Measurements from ENCODE around the gene LCLAT1.
"Not testable (repeated sequence)": the region's sequence is repeated elsewhere in the genome, so short reads cannot be mapped to it uniquely, and the experiment has no call there.

Gene LCLAT1

DNA sequence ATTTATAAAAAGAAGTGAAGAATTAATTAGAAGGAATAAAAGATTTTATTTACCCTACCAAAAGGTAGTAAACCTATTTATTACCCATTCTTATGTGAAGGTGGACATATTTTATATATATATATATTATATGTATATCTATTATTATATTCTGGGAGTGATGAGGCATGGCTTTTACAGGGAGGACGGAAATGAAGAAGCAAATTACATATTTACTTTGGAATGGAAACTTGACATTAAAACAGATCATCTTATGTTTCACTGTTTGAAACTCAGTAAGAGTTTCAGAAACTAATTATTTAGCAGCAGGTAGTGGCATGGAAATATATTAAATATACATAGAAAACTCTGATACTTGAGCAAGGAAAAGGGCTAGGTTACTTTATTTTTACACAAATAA, 143.4 kb downstream of the LCLAT1 start:
- no peak for DNase-seq (ENCODE audit: low read depth, low spot score)

DNA sequence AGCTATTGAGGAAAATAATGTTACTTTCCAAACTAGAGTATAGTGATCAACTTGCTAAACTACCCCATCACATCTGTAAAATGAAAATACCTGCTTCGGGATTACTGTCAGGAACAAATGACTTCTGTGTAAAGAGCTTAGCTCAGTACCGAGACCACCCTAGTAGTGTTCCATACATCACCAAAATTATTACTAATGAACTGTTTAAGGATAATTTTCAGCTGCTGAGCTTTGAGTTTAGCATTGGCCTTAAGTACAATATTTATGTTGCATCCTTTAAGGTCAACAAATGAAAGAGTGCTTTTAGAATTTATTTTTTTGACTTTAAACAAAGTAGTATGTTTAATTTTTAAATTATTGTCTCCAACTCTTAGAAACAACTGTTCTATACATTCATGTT, 144.1 kb downstream of the LCLAT1 start:
- DNase-seq (ENCODE audit: low read depth, low spot score): no peak

GRCh38 chr2:30601375-30601774, 154.3 kb downstream of the LCLAT1 start:
- no peak for DNase-seq (ENCODE audit: low read depth, low spot score)

- no peak for DNase-seq (ENCODE audit: low read depth, low spot score)
Measured at GRCh38 chr2:30605197-30605596, 158.2 kb downstream of the LCLAT1 start.

DNA sequence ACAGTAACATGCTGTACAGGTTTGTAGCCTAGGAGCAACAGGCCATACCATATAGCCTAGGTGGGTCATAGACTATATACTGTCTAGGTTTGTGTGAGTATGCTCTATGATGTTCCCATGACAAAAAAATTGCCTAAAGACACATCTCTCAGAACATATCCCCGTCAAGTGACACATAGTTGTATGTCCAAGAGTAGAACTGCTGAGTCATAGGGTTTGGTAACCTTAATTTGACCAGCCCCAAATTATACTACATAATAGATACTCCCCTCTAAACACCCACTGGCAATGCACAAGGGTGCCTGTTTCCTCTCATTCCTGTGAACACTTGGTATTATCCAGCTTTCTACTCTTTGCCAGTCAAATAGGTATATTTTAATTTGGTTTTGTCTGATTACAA, 161.6 kb downstream of the LCLAT1 start:
- DNase-seq (ENCODE audit: low read depth, low spot score): no peak

GRCh38 chr2:30611583-30611982, 164.5 kb downstream of the LCLAT1 start:
- DNase-seq (ENCODE audit: low read depth, low spot score): no peak

- DNase-seq (ENCODE audit: low read depth, low spot score): no peak
Measured at GRCh38 chr2:30612371-30612770, 165.3 kb downstream of the LCLAT1 start.

DNA sequence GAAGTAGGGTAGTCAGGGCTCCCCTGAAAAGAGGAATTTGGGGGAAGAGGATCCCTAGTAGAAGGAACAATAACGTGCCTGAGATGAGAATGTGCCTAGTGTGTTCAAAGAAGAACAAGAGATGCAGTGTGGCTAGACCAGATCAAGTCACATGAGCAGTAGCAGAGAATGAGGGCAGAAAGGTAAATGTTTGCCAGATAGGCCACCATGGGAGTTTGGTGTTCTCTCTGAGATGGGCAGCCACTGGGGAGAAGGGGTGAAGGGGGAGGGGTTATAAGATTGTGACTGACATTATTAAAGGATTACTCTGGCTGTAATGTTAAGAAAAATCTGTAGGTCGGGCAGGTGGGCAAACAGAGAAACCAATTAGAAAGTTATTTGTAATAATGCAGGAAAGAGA, 166.0 kb downstream of the LCLAT1 start:
- DNase-seq (ENCODE audit: low read depth, low spot score): no peak

DNA sequence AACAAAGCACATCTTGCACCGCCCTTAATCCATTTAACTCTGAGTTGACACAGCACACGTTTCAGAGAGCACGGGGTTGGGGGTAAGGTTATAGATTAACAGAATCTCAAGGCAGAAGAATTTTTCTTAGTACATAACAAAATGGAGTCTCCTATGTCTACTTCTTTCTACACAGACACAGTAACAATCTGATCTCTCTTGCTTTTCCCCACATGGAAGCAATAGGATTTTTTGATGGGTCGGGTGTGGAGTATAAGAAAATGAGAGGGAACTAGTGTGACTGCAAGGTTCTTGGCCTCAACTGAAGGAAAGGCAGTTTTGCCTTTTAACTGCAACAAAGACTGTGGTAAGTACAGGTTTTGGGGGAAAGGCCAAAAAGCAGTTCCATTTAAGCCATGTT, 167.2 kb downstream of the LCLAT1 start:
- DNase-seq (ENCODE audit: low read depth, low spot score): not testable (repeated sequence)

GRCh38 chr2:30615926-30616325, 168.9 kb downstream of the LCLAT1 start:
- DNase-seq (ENCODE audit: low read depth, low spot score): no peak

DNA sequence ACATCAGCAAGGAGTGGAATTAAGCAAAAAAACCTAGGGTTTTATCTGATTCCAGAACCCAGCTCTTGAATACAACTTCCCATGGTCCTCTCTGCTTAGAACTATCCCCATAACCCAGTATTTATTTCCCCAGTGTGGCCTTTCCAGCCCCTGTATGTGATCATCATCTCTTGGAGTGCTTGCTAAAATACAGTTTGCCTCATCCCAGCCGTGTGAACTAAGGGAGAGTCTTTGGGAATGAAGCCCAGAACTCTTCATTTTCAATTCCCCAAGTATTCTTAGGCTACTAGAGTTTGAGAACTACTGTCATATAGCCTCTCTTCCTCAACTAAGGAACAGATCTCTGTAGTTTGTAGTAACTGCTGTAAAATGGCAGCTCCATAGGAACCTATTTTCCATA, 173.1 kb downstream of the LCLAT1 start:
- no peak for DNase-seq (ENCODE audit: low read depth, low spot score)

DNA sequence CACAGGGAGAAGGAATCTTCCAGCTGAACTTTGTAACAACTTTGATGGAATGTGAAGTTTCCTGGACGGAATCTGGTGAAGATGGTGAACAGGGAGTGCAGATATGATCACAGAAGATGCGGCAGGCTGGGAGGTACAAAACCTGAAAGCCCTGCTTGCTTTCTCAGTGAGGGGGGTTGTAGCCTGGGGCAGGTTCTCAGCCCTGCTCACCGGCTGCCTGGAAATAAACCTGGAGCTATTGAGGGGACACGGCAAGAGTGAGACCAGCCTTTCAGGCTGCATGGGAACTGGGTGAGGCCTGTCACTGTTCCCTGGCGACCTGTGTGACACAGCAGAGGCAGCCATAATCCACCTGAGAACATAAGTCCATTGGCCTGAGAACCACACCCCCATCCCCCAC, 174.8 kb downstream of the LCLAT1 start:
- DNase-seq (ENCODE audit: low read depth, low spot score): no peak

GRCh38 chr2:30622452-30622851, 175.4 kb downstream of the LCLAT1 start:
- no peak for DNase-seq (ENCODE audit: low read depth, low spot score)

- no peak for DNase-seq (ENCODE audit: low read depth, low spot score)
Measured at GRCh38 chr2:30625276-30625675, 178.2 kb downstream of the LCLAT1 start.

DNA sequence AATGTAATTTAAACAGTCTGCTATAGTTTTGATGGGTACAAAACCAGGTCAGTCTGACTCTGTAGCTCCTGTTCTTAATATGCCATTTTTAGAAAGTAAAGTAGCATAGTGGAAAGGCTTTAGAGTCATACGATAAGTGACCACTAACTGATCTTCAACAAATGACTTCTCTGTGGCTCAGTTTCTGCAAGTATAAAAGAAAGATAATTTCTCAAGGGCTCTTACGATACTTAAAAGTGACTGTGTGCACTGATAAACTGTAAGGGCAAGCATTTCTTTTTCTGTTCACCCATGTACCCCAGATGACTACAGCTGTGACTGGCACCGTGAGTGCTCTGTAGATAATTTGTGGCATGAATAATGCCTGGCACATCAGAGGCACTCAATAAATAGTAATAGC, 178.7 kb downstream of the LCLAT1 start:
- no peak for DNase-seq (ENCODE audit: low read depth, low spot score)

DNA sequence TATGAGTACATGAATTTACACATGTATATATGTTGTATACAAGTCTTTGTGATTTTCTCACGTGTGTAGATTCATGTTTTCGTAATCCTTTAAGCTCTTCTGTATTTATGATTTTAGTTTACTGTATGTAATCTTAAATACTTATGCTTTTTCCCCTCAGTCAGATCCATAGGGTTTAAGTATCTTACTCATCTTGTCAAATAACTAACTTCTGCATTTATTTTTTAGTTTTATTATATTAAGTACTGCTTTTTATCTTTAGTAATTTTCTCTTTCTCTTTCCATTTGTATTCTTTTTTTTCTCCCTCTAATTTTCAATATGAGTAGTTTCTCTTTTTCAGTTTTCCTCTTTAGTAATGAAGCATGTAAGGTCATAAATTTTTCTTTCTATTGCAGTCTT, 179.4 kb downstream of the LCLAT1 start:
- DNase-seq (ENCODE audit: low read depth, low spot score): no peak

GRCh38 chr2:30627151-30627550, 180.1 kb downstream of the LCLAT1 start:
- DNase-seq (ENCODE audit: low read depth, low spot score): no peak

DNA sequence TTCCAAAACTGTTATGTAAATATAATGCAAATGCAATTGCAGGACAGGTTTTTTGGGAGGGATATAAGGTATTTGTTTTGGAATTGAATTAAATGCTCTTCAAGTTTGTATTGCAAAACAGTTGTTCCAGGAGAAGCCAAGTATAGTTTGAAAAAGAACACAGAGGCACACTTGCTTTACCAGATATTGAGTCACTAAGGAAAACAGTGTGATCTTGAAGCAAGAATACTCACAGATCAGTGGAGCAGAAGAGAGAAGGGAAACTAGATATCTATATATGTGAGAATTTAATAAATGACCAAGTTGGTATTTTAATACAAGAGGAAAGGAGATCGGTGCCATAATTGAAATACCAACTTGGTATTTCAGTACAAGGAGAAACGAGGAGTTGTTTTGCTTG, 181.3 kb downstream of the LCLAT1 start:
- DNase-seq (ENCODE audit: low read depth, low spot score): no peak

DNA sequence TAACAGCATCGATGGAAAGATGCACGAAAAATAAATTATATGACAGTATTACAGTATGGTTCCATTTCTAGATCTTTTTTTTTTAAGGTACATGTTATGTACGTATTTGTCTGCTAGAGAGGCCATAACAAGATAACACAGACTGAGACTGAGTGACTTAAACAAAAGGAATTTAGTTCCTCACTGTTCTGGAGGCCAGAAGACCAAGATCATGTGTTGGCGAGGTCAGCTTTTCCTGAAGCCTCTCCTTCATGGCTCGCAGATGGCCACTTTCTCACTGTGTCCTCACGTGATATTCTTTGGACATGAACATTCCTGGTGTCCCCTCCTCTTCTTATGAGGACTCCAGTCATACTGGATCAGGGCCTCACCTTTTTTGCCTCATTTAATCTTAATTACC, 182.8 kb downstream of the LCLAT1 start:
- DNase-seq (ENCODE audit: low read depth, low spot score): no peak

GRCh38 chr2:30631051-30631671, 184.1 kb downstream of the LCLAT1 start:
- no peak for DNase-seq (ENCODE audit: low read depth, low spot score)

- DNase-seq (ENCODE audit: low read depth, low spot score): no peak
Measured at GRCh38 chr2:30633039-30633438, 186.0 kb downstream of the LCLAT1 start.

DNA sequence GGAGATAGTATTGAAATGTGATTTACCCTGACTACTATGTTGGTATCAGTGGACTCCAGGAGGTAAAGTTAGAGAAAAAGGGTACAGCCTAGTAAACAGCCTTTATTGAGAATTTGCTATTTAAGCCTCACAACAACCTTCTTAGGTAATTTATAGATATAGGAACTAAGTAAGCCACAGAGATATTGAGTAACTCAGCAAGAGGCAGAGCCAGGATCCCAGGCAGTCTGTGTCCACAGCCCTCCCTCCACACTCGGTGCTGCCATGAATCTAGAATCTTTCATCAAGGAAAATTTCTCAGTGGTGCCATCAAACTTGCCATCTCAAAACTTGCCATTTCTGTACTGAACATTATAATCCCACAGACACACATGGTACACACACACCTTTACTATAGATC, 189.3 kb downstream of the LCLAT1 start:
- DNase-seq (ENCODE audit: low read depth, low spot score): no peak

DNA sequence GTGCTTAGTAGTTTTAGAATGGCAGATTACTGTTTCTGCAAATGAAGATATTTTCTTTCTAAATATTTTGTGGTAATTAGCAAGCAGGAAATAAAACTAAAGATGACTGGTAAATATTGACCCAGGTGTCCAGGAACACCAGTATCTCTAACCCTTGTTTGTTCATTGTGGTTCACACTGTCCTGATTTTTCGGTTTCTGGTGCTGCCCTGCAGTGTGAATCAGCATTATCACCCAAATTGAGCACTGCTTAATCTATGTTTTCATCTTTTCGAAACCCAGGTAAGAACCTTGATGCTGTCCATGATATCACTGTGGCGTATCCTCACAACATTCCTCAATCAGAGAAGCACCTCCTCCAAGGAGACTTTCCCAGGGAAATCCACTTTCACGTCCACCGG, 192.8 kb downstream of the LCLAT1 start:
- DNase-seq (ENCODE audit: low read depth, low spot score): no peak

DNA sequence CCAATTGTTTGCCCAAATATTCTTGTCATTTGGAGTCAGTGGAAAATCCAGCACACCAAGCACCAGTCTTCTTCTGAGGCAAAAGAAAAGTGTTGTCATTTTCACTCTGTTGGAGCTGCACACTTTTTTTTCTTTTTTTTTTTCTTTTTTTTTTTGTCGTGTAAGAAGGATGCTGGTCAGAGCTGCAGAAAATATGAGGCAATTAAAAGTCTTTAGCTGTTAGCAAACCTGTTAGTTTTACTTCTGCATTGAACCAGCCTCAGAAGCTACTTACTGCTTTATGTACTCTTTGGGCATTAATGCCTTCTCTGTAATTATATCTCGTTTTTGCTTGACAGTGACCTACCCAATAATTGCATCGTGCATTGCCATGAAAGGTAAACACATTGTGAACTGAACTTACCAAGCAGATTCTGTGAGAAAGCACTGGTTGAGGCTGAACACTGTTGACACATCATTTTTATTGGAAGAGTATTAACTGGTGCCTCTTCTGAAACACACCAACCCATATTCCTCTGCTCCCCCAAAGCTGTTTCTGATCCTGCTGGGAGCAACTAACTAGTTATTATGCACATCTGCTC, 194.8 kb downstream of the LCLAT1 start:
- no peak for DNase-seq (ENCODE audit: low read depth, low spot score)

All from smooth muscle cell of the brain vasculature (primary cell).